ENCODE results near the gene HSP90AA1. TPM values are rescaled to one million over a fixed set of nuclear protein-coding genes. Genes with fewer than 3 reads are reported as not detected.

HSP90AA1 gene
- total and polyA plus RNA-seq, 7 donors = 167 to 463 (median 265) TPM

DNA sequence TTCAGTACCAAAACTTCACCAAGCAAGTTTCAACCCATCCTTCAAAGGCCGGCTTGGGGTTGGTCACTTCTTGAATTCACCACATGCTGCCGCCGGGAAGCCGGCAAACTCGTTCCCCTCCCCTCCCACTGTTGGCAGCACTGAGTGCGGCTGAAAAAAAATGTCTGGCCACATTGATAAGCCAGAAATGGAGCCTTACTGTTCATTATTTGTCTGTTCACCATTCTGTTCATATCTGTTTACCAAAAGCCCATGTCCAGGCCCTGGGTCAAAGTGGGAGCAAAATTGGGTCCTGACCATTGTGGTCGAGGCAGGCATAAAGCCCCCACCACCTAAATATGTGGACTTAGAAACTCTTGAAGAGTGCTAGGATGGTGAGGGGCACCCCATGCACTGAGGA, 7.3 kb upstream of the HSP90AA1 start:
- peaks cover 0 to 9% (median 4%) of the 10 kb centered on the region in 4 donors for H3K4me1 ChIP-seq
- TF ChIP-seq POLR2A (IDR thresholded peaks at IDR 0.05) (no peak), EP300 (IDR thresholded peaks at IDR 0.05) (no peak), POLR2AphosphoS5 (IDR thresholded peaks at IDR 0.05) (no peak)
- TF ChIP-seq, protein P1, sequence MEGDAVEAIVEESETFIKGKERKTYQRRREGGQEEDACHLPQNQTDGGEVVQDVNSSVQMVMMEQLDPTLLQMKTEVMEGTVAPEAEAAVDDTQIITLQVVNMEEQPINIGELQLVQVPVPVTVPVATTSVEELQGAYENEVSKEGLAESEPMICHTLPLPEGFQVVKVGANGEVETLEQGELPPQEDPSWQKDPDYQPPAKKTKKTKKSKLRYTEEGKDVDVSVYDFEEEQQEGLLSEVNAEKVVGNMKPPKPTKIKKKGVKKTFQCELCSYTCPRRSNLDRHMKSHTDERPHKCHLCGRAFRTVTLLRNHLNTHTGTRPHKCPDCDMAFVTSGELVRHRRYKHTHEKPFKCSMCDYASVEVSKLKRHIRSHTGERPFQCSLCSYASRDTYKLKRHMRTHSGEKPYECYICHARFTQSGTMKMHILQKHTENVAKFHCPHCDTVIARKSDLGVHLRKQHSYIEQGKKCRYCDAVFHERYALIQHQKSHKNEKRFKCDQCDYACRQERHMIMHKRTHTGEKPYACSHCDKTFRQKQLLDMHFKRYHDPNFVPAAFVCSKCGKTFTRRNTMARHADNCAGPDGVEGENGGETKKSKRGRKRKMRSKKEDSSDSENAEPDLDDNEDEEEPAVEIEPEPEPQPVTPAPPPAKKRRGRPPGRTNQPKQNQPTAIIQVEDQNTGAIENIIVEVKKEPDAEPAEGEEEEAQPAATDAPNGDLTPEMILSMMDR (IDR thresholded peaks at IDR 0.05) = no peak
- intact Hi-C loops (cut with DNase I) = no loop called here
- H3K4me3 ChIP-seq = no peak overlapping the region
- H3K9me3 ChIP-seq = no peaks in the 10 kb centered on the region
- DNase-seq = no peak
- no peak overlapping the region for H3K27ac ChIP-seq
- 76 to 82% methylated on average over 7 of the region's 7 CpGs for WGBS, 2 donors
- no peaks in the 10 kb centered on the region for H3K27me3 ChIP-seq
- H3K36me3 ChIP-seq = no peaks in the 10 kb centered on the region

DNA sequence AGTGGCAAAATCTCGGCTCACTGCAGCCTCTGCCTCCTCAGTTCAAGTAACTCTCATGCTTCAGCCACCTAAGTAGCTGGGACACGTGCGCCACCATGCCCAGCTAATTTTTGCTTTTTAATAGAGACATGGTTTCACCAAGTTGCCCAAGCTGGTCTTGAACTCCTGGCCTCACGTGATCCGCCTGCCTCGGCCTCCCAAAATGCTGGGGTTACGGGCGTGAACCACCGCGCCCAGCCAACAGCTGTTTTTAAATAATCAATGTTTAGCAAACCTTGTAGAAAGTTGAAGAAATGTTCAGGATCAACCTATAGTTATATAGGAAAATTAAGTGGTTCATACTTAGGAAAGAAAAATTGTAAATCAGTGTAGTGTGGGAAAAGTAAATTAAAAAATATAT, 6.0 kb upstream of the HSP90AA1 start:
- DNase-seq = no peak
- TF ChIP-seq POLR2AphosphoS5 (IDR thresholded peaks at IDR 0.05) (no peak), EP300 (IDR thresholded peaks at IDR 0.05) (no peak), POLR2A (IDR thresholded peaks at IDR 0.05) (no peak)
- TF ChIP-seq, protein P1 (IDR thresholded peaks at IDR 0.05) = no peak
- Histone ChIP-seq H3K27me3 (no peaks in the 10 kb centered on the region), H3K4me1 (peaks cover 0 to 18% (median 14%) of the 10 kb centered on the region in 4 donors), H3K9me3 (no peaks in the 10 kb centered on the region), H3K27ac (no peak overlapping the region), H3K4me3 (no peak overlapping the region), H3K36me3 (no peaks in the 10 kb centered on the region)
- WGBS, 2 donors = 91 to 95% methylated on average over 10 of the region's 10 CpGs
- intact Hi-C loops (cut with DNase I) = no loop called here

DNA sequence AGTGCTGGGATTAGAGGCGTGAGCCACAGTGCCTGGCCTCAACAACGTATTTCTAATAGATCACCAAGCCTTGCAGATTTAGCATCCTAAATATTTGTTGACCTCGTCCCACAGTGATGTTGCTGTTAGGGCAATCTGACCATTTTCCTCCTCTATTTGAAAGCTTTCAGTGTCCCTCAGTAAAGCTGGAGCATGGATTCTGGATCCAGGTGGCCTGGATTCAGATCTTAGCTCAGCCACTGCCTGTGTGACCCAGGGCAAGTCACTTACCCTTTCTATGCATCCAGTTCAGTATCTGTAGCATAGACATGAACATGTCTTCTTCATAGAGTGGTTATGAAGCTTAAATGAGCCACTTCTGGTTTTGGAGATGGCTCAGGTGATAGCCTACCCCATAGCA, 3.9 kb upstream of the HSP90AA1 start:
- no peak overlapping the region for H3K27ac ChIP-seq
- no peaks in the 10 kb centered on the region for H3K9me3 ChIP-seq
- H3K4me3 ChIP-seq = no peak overlapping the region
- WGBS, 2 donors = 83 to 89% methylated on average over 3 of the region's 3 CpGs
- TF ChIP-seq POLR2A (IDR thresholded peaks at IDR 0.05) (no peak), POLR2AphosphoS5 (IDR thresholded peaks at IDR 0.05) (no peak), EP300 (IDR thresholded peaks at IDR 0.05) (no peak)
- TF ChIP-seq, protein P1 (IDR thresholded peaks at IDR 0.05) = no peak
- H3K36me3 ChIP-seq = peaks cover 0 to 2% (median under 1%) of the 10 kb centered on the region in 4 donors
- no peak for DNase-seq
- peaks cover 2 to 17% (median 15%) of the 10 kb centered on the region in 4 donors for H3K4me1 ChIP-seq
- intact Hi-C loops (cut with DNase I) = no loop called here
- no peaks in the 10 kb centered on the region for H3K27me3 ChIP-seq

DNA sequence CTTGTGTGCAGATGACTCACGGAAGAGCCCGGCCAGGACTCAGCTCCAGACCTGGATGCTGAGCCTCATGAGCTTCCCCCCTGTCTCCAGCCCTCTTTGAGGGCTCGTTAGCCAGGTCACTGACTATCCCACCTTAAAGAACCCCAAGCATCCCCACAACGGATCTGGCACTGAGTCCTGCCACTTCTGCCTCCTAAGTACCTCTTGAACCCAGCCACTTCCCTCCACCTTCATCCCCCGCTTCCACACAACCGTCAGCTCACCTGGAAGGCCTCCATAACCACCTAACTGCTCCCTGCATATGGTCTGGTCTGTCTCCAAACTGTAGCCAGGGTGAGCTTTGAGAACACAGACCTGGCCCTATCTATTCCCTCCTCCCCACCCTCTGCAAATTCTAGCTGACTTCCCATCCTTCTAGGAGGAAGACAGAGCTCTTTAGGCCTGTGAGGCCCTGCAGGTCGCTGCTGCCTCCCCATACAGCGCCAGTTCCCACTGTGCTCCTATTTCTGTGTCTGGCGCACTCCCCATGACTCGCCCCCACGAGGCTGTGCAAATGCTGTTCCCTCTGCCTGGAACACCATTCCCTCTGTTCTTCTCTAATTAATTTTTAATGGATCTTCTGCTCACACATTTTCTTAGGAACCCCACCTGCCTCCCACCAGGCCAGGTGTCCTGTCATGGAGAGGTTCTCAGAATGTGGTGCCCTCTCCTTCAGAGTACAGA, 2.9 kb upstream of the HSP90AA1 start:
- Histone ChIP-seq H3K4me1 (peaks cover 2 to 26% (median 24%) of the 10 kb centered on the region in 4 donors), H3K36me3 (peaks cover 4 to 11% (median 9%) of the 10 kb centered on the region in 4 donors), H3K4me3 (no peak overlapping the region), H3K27me3 (no peaks in the 10 kb centered on the region), H3K9me3 (no peaks in the 10 kb centered on the region), H3K27ac (no peak overlapping the region)
- no peak for DNase-seq
- intact Hi-C loops (cut with DNase I) = loop anchor here (5.0 kb wide), 1 partner anchor 503 kb away; the partner anchor contains the start of gene RCOR1
- TF ChIP-seq EP300 (IDR thresholded peaks at IDR 0.05) = no peak
- TF ChIP-seq POLR2AphosphoS5 (IDR thresholded peaks at IDR 0.05) = no peak
- no peak for TF ChIP-seq POLR2A (IDR thresholded peaks at IDR 0.05)
- TF ChIP-seq, protein P1 (IDR thresholded peaks at IDR 0.05) = no peak
- 91 to 93% methylated on average over 11 of the region's 11 CpGs for WGBS, 2 donors
